ENCODE data around the gene OR5B3.
"Not testable (repeated sequence)": the region's sequence is repeated elsewhere in the genome, so short reads cannot be mapped to it uniquely, and the experiment has no call there.

The OR5B3 gene

DNA sequence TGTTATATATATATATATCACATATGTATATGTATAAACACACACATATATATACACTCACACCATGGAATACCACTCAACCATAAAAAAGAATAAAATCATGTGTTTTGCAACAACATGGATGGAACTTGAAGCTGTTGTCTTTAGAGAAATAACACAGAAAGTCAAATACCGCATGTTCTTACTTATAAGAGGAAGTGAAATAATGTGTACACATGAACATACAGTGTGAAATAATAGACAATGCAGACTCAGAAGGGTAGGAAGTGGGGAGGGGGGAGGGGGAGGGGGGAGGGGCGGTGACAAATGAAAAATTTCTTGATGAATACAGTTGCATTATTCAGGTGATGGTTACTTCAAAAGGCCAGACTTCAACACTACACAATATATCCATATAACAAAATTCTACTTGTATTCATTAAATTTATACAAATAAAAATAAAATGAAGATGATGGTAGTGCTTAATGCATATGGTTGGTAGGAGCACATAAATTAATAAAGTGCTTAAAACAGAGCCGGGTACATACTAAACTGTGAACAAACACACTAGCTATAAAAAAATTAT lies 27.0 kb upstream of the OR5B3 start:
- H3K4me3 ChIP-seq (ENCODE audit: control insufficient read depth, low read depth, low read length): no peak overlapping the region
- no peak for TF ChIP-seq CTCF (IDR thresholded peaks at IDR 0.05; ENCODE audit: control insufficient read depth, insufficient read depth, low read depth, low read length, missing control alignments)
- no peak for DNase-seq (ENCODE audit: low read depth)

- TF ChIP-seq CTCF (IDR thresholded peaks at IDR 0.05; ENCODE audit: control insufficient read depth, insufficient read depth, low read depth, low read length, missing control alignments): no peak
- no peak for DNase-seq (ENCODE audit: low read depth)
Observed at GRCh38 chr11:58429273-58429672, 22.6 kb upstream of the OR5B3 start.

GRCh38 chr11:58428021-58428420 lies 21.3 kb upstream of the OR5B3 start, which contains the start of gene OR5B2:
TSS of gene OR5B2 (minus strand) at chr11:58428121. CDS start at chr11:58423261, 4,860 bp downstream.
- H3K4me3 ChIP-seq (ENCODE audit: control insufficient read depth, low read depth, low read length): no peak within 1 kb of the TSS
- TF ChIP-seq CTCF (IDR thresholded peaks at IDR 0.05; ENCODE audit: control insufficient read depth, insufficient read depth, low read depth, low read length, missing control alignments): no peak
- no peak for DNase-seq (ENCODE audit: low read depth)

More at GRCh38 chr11:58429273-58429672, 22.6 kb upstream of the OR5B3 start:
- H3K4me3 ChIP-seq (ENCODE audit: control insufficient read depth, low read depth, low read length): no peak overlapping the region

DNA sequence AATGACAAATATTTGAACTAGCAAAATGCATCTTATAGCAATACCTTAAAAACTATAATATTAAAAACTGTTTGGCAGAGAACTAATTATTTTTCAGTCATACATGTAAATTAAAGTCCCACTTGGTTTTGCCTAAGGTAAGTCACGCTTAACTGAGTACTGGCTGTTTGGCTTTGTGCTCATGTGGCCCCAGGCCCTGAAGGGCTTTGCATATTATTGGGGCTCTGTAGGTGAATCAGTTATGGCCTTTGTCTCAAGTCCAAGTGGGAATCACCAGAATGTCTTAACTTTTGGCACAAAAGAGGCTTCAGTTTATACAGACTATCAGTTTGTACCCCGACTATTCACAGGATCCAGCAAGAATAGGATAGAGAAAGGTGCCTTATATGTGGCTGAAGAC lies 7.1 kb downstream of the OR5B3 start:
- DNase-seq (ENCODE audit: low read depth); H3K4me3 ChIP-seq (ENCODE audit: control insufficient read depth, low read depth, low read length): not testable (repeated sequence)

- peak; percentile 4 for DNase-seq (ENCODE audit: low read depth)
- H3K4me3 ChIP-seq (ENCODE audit: control insufficient read depth, low read depth, low read length): no peak overlapping the region
- no peak for TF ChIP-seq CTCF (IDR thresholded peaks at IDR 0.05; ENCODE audit: control insufficient read depth, insufficient read depth, low read depth, low read length, missing control alignments)
Observed at GRCh38 chr11:58395581-58395980, 11.1 kb downstream of the OR5B3 start.

DNA sequence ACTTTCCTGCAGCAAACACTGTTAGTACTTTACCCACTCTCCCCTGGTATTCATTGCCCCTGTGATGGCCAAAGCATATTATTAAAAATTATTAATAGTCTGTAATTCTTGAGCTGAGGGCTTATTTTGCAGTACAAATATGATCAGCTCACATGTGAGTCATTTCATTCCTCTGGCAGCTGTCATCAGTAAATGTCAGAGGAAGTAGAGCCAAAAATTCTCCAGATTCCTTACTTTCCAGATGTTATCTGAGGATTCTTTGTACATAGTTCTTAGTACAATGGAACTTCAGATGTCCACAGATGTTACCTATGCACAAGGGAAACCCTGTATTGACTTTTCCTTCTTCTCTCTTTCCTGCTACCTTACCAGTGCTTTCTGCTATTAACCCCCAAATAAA lies 12.5 kb downstream of the OR5B3 start:
- no peak overlapping the region for H3K4me3 ChIP-seq (ENCODE audit: control insufficient read depth, low read depth, low read length)
- DNase-seq (ENCODE audit: low read depth): peak; percentile 21
- no peak for TF ChIP-seq CTCF (IDR thresholded peaks at IDR 0.05; ENCODE audit: control insufficient read depth, insufficient read depth, low read depth, low read length, missing control alignments)

DNA sequence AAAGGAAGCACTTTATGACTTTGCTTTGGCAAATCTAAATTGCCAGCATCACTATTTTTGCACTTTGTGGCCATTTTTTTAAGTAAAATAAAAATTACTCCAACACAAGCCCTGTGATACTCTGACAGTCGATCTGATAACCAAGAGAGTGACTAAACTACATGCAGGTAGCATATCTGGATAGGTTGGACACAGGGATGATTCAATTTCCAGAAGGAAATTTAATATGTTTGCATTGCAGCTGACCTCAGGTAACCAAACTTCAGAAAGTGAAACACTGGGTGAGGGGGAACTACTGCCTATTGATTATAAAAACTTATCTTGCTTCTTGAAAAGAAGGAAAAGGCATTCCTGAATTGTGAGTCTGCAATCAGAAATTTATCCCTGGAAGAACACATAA lies 13.9 kb downstream of the OR5B3 start:
- no peak for DNase-seq (ENCODE audit: low read depth)
- H3K4me3 ChIP-seq (ENCODE audit: control insufficient read depth, low read depth, low read length): no peak overlapping the region
- no peak for TF ChIP-seq CTCF (IDR thresholded peaks at IDR 0.05; ENCODE audit: control insufficient read depth, insufficient read depth, low read depth, low read length, missing control alignments)

Measured in AG09309 (cell line).